ENCODE measurements around the gene THOP1.
A peak's percentile ranks its signal among the peaks of the same experiment; 100 is the strongest.
"Not testable (repeated sequence)": the region's sequence is repeated elsewhere in the genome, so short reads cannot be mapped to it uniquely, and the experiment has no call there.

The THOP1 gene

DNA sequence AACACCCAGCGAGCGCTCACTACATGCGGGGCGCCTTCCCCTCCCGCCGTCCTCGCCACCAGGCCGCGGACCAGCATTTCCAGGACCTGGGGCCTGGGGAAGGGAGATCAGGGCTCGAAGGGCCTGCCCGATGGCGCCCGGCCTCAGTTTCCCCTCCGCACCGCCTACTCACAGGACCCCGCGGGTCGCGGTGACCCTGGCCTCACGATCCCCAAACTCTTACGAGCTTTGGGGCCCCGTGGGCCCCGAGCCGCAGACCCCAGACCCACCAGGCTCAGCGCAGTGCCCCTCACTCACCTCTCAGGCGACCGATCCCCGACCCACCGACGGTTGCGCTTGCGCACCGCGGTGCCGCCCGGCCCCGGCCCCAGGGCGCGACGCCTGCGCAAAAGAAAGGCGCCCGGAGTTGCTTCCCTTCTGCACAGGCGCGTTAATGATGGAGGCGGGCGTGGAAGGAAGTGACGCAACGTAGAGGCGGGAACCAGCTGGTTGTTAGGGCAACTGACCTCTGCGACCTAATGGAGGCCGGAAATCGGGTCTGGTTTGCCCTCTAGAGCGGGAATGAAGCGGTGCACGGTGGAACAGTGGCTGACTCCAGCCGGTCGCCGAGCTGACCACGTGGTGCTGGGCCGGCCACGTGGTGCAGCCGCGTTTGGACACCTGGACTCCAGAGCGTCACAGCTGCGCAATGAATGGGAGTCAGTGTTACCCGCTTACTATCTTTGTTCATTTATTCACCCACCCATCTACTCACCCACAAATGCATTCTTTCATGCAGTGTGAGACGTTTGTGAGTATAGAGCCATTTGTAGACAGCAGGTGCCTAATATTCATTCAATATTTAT, 2.1 kb upstream of the THOP1 start, which contains the start of gene SGTA:
TSS of gene SGTA (minus strand) at position 338 of the 845 bp plus-strand sequence. CDS start 14,205 bp downstream, outside the sequence.
- peak; percentile 95 for DNase-seq (ENCODE audit: low read depth, low spot score)

DNA sequence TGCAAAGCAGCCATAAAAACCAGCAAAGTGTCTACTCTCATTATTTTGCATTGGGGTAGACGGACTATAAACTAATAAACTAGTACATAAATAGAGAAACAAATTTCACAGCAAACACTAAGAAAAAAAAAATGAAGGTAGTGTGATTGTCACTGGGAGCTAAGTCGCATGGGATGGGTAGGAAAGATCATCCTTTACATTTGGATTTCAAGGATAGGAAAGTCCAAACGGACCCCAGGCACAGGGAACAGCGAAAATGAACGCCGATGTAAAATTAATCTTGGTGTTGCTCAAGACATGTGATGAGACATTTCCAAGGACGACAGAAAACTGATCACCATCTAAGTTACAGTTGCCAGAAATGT, 1.5 kb upstream of the THOP1 start:
- no peak for DNase-seq (ENCODE audit: low read depth, low spot score)

DNA sequence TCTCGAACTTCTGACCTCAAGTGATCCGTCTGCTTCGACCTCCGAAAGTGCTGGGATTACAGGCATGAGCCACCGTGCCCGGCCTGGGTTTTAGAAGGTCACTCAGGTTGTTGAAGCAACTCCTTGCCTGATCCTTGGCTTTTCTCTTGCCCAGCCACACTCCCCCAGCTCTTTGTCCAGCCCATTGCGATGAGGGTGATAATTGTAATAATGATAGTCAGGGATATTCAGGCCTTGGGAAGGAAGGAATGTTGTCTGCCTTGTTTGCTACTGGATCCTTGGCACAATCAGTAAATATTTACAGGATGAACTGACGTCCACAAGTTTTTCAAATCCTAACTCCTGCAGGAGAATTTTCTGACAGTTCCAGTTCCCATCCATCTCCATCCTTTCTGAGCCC, 1.8 kb downstream of the THOP1 start:
- no peak for DNase-seq (ENCODE audit: low read depth, low spot score)

- no peak for DNase-seq (ENCODE audit: low read depth, low spot score)
Observed at GRCh38 chr19:2788237-2788636, 2.9 kb downstream of the THOP1 start.

DNA sequence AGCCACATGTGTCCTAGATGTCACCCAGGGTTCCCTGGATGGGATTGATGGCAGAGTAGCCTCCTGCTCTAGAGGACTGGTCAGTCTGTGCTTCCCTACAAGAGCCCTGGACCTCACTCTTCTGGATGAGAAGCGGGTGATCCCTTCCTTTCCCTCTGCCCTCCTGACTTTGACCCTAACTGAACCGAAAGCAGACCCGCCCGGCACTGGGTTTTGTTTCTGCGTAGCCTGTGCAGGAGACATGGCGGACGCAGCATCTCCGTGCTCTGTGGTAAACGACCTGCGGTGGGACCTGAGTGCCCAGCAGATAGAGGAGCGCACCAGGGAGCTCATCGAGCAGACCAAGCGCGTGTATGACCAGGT, 4.9 kb downstream of the THOP1 start:
- no peak for DNase-seq (ENCODE audit: low read depth, low spot score)

GRCh38 chr19:2790557-2791271, 5.4 kb downstream of the THOP1 start:
- DNase-seq (ENCODE audit: low read depth, low spot score) = no peak

GRCh38 chr19:2791440-2791839, 6.1 kb downstream of the THOP1 start:
- no peak for DNase-seq (ENCODE audit: low read depth, low spot score)

DNA sequence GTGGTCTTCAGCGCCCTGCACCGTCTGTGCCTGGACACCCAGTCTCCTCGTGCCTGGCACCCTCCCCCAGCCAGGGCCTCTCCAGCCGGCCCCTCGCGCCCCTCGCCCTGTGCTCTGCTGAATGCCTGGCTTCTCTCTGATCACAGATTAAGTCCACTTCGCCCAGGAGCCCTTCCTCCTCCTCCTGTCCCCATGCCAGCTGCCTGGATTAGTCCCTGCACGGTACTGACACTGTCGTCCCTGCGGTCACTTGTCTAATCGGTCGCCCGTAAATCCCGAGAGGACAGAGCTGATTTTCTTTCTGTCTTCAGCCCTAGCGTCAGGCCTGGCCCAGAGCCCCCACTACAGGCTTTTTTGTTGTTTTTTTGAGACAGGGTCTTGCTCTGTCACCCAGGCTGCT, 6.6 kb downstream of the THOP1 start:
- no peak for DNase-seq (ENCODE audit: low read depth, low spot score)

- DNase-seq (ENCODE audit: low read depth, low spot score) = not testable (repeated sequence)
Observed at GRCh38 chr19:2792666-2793065, 7.4 kb downstream of the THOP1 start.

DNA sequence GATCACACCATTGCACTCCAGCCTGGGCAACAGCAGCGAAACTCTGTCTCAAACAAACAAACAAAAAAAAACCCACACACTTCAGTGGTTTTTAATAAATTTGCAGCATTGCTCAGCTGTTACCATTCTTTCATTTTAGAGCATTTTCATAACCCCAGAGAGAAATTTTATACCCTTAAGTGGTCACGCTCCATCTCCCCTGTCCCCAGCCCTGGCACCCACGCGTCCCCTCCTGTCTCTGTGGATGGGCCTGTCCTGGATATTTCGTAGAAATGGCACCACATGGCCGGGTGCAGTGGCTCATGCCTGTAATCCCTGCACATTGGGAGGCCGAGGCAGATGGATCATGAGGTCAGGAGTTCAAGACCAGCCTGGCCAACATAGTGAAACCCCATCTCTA, 7.8 kb downstream of the THOP1 start:
- DNase-seq (ENCODE audit: low read depth, low spot score) = no peak

GRCh38 chr19:2793577-2793976, 8.3 kb downstream of the THOP1 start:
- no peak for DNase-seq (ENCODE audit: low read depth, low spot score)

DNA sequence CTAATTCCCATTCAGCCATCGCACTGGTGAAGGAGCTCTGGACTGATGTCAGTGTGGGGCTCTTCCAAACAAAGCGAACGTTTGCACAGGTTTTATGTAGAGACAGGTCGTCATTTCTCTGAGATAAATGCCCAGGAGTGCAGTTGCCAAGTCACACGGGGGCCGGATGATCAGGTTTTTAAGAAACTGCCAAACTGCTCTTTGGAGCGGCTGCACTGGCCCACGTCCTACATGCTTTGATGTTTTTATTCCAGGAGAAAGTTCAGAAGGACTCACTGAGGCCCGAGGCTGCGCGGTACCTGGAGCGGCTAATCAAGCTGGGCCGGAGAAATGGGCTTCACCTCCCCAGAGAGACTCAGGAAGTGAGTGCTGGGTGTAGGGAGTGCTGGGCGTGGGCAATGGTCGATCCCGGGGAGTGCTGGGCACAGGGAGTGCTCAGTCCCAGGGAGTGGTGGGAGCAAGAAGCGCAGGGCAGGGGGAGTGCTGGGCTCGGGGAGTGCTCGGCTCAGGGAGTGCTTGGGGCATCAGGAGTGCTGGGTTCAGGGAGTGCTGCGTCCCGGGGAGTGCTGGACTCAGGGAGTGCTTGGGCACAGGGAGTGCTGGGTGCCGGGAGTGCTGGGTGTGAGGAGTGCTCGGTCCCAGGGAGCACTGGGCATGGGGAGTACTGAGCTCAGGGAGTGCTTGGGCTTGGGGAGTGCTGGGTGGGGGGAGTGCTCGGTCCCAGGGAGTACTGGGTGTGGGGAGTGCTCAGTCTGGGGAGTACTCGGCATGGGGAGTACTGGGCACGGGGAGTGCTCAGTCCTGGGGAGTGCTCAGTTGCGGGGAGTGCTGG, 10.7 kb downstream of the THOP1 start:
- DNase-seq (ENCODE audit: low read depth, low spot score) = no peak

DNA sequence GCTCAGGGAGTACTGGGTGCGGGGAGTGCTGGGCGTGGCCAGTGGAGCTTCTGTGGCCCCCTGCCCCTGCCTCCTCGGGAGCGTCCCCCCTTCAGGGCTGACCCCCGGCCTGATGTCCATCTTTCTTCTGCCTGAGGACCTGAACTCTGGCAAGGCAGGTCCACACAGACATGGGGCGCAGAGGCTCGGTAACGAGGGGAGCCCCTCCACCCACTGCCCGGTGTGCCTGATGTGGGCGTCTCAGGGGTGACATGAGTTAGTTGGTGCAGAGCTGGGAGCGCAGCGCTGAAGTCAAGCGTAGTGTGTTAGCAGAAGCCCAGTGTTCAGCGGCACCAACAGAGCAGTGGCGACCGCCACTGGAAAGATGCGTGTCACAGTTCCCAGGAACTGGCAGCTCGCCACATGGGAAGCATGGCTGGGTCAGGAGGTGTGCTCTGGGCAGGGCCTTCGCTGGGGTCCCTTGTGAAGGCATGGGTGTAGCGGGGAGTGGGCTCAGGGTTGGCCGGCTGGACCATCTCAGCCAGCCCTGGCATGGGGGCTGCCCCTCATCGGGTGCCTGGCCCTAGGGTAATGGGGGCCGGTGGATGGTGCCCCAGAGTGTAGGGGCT, 11.5 kb downstream of the THOP1 start:
- DNase-seq (ENCODE audit: low read depth, low spot score) = no peak

GRCh38 chr19:2797280-2797679, 12.0 kb downstream of the THOP1 start:
- no peak for DNase-seq (ENCODE audit: low read depth, low spot score)

DNA sequence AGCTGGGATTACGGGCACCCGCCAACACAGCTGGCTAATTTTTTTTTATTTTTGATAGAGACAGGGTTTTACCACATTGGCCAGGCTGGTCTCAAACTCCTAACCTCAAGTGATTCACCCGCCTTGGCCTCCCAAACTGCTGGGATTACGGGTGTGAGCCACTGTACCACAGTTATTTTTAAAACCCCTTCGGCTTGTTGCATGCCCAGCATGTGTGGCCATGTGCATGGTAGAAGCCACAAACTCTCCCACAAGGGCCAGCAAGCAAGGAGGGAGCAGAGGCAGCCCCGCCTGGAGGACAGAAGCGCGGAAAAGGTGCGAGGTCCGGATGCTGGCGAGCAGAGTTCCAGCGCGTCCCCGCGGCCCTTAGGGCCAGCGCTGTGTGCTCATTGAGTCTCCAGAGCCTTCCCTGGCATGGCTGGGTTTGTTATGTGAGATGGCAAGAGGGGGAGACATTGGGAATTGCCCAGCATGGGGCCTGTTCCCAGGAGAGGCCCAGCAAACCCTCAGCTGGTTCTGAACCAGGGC, 12.9 kb downstream of the THOP1 start:
- DNase-seq (ENCODE audit: low read depth, low spot score) = no peak

DNA sequence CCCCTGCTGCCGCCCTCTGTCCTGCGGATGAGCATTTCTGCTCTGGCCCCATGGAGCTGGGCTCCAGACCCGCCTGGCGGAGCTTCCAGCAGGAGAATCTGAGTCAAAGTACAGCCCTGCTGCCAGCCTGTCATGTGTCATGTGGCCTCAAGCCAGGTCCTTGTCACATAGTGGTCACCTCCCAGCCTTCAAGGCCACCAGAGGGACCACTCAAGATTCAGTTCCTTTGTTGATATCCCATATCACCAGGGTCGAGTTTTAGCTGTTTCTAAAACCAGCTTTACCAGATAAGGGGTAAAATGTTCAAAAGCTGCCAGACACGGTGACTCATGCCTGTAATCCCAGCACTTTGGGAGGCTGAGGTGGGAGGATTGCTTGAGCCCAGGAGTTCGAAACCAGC, 13.4 kb downstream of the THOP1 start:
- DNase-seq (ENCODE audit: low read depth, low spot score) = no peak

- no peak for DNase-seq (ENCODE audit: low read depth, low spot score)
Observed at GRCh38 chr19:2799273-2800020, 14.1 kb downstream of the THOP1 start.

GRCh38 chr19:2800506-2800905, 15.2 kb downstream of the THOP1 start:
- no peak for DNase-seq (ENCODE audit: low read depth, low spot score)

DNA sequence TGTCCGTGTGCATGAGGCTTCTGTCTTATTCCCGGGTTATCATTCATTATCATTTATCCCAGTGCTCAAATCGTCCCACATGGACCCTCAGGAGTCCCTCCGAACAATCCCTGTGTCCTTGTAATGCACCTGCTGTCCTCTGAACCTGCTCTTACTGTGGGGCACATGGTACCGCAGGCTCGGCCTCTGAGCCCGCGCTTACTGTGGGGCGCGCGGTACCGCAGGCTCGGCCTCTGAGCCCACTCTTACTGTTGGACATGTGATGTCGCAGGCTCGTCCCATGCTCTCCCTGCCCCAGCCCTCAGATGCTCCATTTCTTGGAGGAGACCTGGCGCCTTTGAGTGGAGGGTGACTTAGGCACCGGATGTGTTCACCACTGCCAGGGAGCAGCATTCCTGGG, 17.5 kb downstream of the THOP1 start:
- DNase-seq (ENCODE audit: low read depth, low spot score) = no peak

- no peak for DNase-seq (ENCODE audit: low read depth, low spot score)
Observed at GRCh38 chr19:2803486-2804155, 18.3 kb downstream of the THOP1 start.
